ENCODE data around the gene SPACA5B. TPM values are rescaled to one million over a fixed set of nuclear protein-coding genes. Genes with fewer than 3 reads are reported as not detected.
A peak's percentile ranks its signal among the peaks of the same experiment; 100 is the strongest.
"Not testable (repeated sequence)": the region's sequence is repeated elsewhere in the genome, so short reads cannot be mapped to it uniquely, and the experiment has no call there.

SPACA5B gene
- not detected in 2 replicates for total RNA-seq (2014; rRNA removed; shearing (Covaris generic))

DNA sequence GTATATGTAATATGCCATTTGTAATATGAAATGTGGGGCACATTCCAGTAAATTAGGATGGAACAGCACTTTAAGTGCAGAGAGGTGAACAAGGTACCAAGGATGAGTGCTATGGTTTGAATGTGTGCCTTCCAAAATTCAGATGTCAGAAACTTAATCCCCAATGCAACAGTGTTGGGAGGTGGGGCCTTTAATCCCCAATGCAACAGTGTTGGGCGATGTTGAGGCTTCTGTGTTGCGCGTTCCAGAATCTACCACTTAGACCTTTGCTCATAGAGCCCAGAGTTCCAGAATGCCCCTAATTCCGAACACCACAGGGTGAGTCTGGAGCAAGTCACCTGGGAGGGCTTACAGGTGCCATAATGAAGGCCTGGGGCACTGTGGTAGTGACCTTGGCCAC, at the start of gene SPACA5B:
SPACA5B (plus strand) TSS at position 301 of the 400 bp plus-strand sequence; CDS start at position 363, 62 bp downstream.
- not testable (repeated sequence) for H3K36me3 ChIP-seq (replicated peaks; ENCODE audit: control insufficient read depth, insufficient read depth, low read length); H3K4me3 ChIP-seq (ENCODE audit: insufficient read depth, low read depth, low read length); H3K27me3 ChIP-seq (ENCODE audit: control insufficient read depth, insufficient read depth, low read length); DNase-seq

DNA sequence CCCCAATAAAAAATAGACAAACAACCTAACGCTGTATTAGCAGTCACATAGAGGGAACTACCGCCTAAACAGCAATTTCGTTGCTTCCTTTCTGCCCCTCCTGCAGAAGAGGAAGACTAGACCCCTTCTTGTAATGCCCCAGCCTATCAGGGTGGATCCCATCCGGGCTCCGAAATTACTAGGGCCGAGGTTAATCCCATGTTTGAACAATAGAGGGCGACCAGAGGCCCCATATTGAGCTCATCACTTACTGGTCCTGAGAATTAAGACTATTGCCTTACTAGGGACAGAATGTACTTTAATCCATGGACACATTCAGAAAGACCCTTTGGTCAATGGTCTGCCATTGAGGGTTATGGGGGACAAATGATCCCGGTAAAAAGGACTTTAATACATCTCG, 47.2 kb upstream of the SPACA5B start:
- Histone ChIP-seq H3K36me3 (replicated peaks; ENCODE audit: control insufficient read depth, insufficient read depth, low read length) (no peaks in the 10 kb centered on the region), H3K4me3 (ENCODE audit: insufficient read depth, low read depth, low read length) (no peak overlapping the region), H3K27me3 (ENCODE audit: control insufficient read depth, insufficient read depth, low read length) (no peaks in the 10 kb centered on the region)
- DNase-seq: peak; percentile 67

DNA sequence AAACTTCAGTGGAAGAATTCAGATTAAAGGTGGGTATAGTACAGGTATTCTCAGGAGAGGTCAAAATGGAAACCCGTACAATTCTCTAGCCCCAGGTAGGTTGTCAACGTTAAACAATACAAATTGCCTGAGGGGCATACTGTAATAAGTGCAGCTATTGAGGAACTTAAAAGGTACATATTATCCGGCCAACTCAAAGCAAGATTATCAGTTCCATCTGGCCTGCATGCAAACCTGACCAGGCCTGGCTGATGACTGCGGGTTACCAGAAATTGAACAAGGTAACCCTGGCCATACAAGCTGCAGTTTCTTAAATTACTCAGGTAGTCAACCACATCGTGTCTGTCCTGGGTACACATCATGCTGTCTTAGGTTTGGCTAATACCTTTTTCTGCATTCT, 46.7 kb upstream of the SPACA5B start:
- H3K27me3 ChIP-seq (ENCODE audit: control insufficient read depth, insufficient read depth, low read length): no peaks in the 10 kb centered on the region
- no peak overlapping the region for H3K4me3 ChIP-seq (ENCODE audit: insufficient read depth, low read depth, low read length)
- DNase-seq: no peak
- H3K36me3 ChIP-seq (replicated peaks; ENCODE audit: control insufficient read depth, insufficient read depth, low read length): no peaks in the 10 kb centered on the region

- Histone ChIP-seq H3K4me3 (ENCODE audit: insufficient read depth, low read depth, low read length) (no peak overlapping the region), H3K27me3 (ENCODE audit: control insufficient read depth, insufficient read depth, low read length) (no peaks in the 10 kb centered on the region), H3K36me3 (replicated peaks; ENCODE audit: control insufficient read depth, insufficient read depth, low read length) (no peaks in the 10 kb centered on the region)
- no peak for DNase-seq
Measured at GRCh38 chrX:48086082-48086481, 44.3 kb upstream of the SPACA5B start.

DNA sequence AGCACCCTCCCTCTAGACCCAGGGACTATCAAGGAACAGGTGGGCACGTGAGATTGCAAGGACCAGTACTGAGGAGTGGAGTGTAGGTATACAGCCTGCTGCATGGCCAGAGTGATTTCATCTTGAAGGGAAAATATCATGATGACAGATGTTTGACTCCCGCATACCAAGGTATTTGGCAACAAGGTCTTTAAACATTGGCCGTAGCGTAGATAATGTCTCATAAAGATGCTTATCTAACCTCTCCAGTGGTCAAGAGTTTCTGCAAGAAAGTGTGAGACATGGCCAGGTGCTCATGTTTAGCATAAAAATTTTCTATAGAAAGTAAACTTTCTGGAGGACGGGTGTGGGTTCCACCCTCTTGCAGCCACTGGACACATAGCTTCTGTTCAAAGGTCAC, 40.3 kb upstream of the SPACA5B start:
- H3K27me3 ChIP-seq (ENCODE audit: control insufficient read depth, insufficient read depth, low read length): no peaks in the 10 kb centered on the region
- no peak for DNase-seq

DNA sequence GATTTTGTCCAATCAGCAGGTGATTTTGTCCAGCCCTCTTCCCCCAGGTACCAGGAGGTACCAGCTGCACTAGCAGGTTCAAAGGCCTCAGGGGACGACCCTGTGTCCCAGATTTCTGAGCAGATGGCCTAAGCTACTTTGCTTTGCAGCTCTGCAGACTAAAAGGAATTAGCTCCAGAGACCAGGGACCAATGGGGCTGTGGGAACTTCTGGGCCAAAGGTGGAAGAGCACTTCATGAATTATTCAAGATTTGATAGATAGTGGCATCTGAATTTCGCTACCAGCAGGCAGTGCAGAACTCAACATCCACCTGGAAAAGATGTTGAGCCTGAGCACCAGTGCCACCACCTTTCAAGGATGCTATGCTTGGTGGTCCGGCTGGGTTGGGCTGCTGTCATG, 37.9 kb upstream of the SPACA5B start:
- not testable (repeated sequence) for H3K4me3 ChIP-seq (ENCODE audit: insufficient read depth, low read depth, low read length); H3K36me3 ChIP-seq (replicated peaks; ENCODE audit: control insufficient read depth, insufficient read depth, low read length); H3K27me3 ChIP-seq (ENCODE audit: control insufficient read depth, insufficient read depth, low read length); DNase-seq

More for the DNA sequence above, 40.3 kb upstream of the SPACA5B start:
- H3K36me3 ChIP-seq (replicated peaks; ENCODE audit: control insufficient read depth, insufficient read depth, low read length): no peaks in the 10 kb centered on the region
- no peak overlapping the region for H3K4me3 ChIP-seq (ENCODE audit: insufficient read depth, low read depth, low read length)

GRCh38 chrX:48101443-48101842, 29.0 kb upstream of the SPACA5B start:
- Histone ChIP-seq H3K4me3 (ENCODE audit: insufficient read depth, low read depth, low read length) (no peak overlapping the region), H3K36me3 (replicated peaks; ENCODE audit: control insufficient read depth, insufficient read depth, low read length) (no peaks in the 10 kb centered on the region), H3K27me3 (ENCODE audit: control insufficient read depth, insufficient read depth, low read length) (no peaks in the 10 kb centered on the region)
- DNase-seq: no peak

GRCh38 chrX:48102874-48103374, 27.5 kb upstream of the SPACA5B start:
- H3K36me3 ChIP-seq (replicated peaks; ENCODE audit: control insufficient read depth, insufficient read depth, low read length): no peaks in the 10 kb centered on the region
- no peak overlapping the region for H3K4me3 ChIP-seq (ENCODE audit: insufficient read depth, low read depth, low read length)
- DNase-seq: no peak
- H3K27me3 ChIP-seq (ENCODE audit: control insufficient read depth, insufficient read depth, low read length): no peaks in the 10 kb centered on the region

DNA sequence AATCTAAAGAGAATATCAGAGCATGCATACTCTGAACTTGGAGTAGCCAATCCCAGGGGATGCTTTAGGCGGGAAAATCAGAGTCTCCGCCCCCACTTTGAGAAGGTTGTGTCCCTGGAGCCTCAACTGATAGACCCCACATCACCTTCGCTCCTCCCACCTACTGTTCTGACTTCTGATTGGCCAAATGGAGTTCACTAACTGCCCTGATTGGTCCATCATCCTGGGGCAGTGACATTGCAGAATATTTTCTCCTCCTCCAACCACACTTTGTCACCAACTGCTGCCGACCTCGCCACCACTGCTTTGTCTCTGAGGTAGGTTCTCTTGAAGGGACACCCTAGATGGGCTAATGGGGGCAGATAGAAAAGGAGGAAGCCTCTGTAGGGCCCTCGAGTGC, 22.7 kb upstream of the SPACA5B start:
- no peak overlapping the region for H3K4me3 ChIP-seq (ENCODE audit: insufficient read depth, low read depth, low read length)
- no peaks in the 10 kb centered on the region for H3K36me3 ChIP-seq (replicated peaks; ENCODE audit: control insufficient read depth, insufficient read depth, low read length)
- no peak for DNase-seq
- H3K27me3 ChIP-seq (ENCODE audit: control insufficient read depth, insufficient read depth, low read length): no peaks in the 10 kb centered on the region

- H3K27me3 ChIP-seq (ENCODE audit: control insufficient read depth, insufficient read depth, low read length); H3K36me3 ChIP-seq (replicated peaks; ENCODE audit: control insufficient read depth, insufficient read depth, low read length); H3K4me3 ChIP-seq (ENCODE audit: insufficient read depth, low read depth, low read length); DNase-seq: not testable (repeated sequence)
Measured at GRCh38 chrX:48125286-48125685, 5.1 kb upstream of the SPACA5B start.

GRCh38 chrX:48132308-48132844, 1.9 kb downstream of the SPACA5B start:
- not testable (repeated sequence) for H3K36me3 ChIP-seq (replicated peaks; ENCODE audit: control insufficient read depth, insufficient read depth, low read length); DNase-seq; H3K4me3 ChIP-seq (ENCODE audit: insufficient read depth, low read depth, low read length); H3K27me3 ChIP-seq (ENCODE audit: control insufficient read depth, insufficient read depth, low read length)

GRCh38 chrX:48139076-48139475, 8.7 kb downstream of the SPACA5B start:
- H3K4me3 ChIP-seq (ENCODE audit: insufficient read depth, low read depth, low read length); H3K36me3 ChIP-seq (replicated peaks; ENCODE audit: control insufficient read depth, insufficient read depth, low read length); DNase-seq; H3K27me3 ChIP-seq (ENCODE audit: control insufficient read depth, insufficient read depth, low read length): not testable (repeated sequence)

DNA sequence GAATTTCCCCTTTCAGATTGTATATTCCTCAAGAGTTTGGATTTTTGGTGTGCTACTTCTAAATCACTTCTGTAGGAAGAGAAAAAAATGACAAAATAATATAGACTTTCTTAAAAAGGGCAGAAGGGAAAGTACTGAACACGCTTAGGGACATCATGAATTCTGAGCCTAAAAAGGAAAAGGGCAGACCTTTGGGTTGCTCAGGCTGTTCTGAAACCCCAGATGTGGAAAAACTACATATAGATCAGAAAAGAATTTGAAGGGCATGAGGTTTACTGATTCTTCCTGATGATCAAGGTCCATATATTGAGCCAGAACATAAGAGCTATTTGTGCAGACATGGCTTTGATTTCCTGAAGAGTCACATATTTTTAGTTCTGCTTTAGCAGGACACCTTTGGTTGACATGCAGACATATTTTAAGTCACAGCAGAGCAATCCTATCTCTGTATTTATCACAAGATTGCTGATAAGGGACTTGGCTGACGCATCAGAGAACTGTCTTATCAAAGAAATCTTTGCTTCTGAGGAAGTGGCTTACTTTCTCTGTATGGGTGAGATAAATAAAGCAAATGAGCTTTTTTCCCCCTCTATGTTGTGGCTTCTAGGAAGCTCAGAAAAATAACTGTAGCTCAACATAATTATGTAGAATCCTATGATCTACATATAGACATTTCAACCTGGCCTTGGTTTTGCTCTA, 11.5 kb downstream of the SPACA5B start:
- not testable (repeated sequence) for H3K36me3 ChIP-seq (replicated peaks; ENCODE audit: control insufficient read depth, insufficient read depth, low read length); H3K4me3 ChIP-seq (ENCODE audit: insufficient read depth, low read depth, low read length); DNase-seq; H3K27me3 ChIP-seq (ENCODE audit: control insufficient read depth, insufficient read depth, low read length)

DNA sequence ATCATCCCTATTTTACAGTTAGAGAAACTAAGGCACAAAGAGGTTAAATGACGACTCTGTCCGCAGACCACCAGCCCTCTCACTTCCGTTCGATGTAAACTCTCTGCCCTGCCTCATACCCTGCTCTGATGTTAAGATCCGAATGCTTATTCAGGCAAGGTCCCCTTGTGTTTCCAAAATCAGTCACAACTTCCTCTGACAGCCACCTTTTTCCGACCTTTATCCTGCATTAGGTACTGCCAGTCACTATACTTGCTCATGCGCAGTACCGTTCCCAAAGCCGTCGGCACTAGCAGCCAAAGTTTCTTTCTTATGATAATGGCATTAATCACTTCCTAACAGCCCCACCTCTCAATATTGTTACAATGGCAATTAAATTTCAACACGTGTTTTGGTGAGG, 12.3 kb downstream of the SPACA5B start:
- not testable (repeated sequence) for DNase-seq; H3K27me3 ChIP-seq (ENCODE audit: control insufficient read depth, insufficient read depth, low read length); H3K4me3 ChIP-seq (ENCODE audit: insufficient read depth, low read depth, low read length); H3K36me3 ChIP-seq (replicated peaks; ENCODE audit: control insufficient read depth, insufficient read depth, low read length)

- no peak for DNase-seq
- H3K36me3 ChIP-seq (replicated peaks; ENCODE audit: control insufficient read depth, insufficient read depth, low read length): no peaks in the 10 kb centered on the region
Measured at GRCh38 chrX:48153769-48154168, 23.3 kb downstream of the SPACA5B start.

More at GRCh38 chrX:48153769-48154168, 23.3 kb downstream of the SPACA5B start:
- Histone ChIP-seq H3K27me3 (ENCODE audit: control insufficient read depth, insufficient read depth, low read length) (no peaks in the 10 kb centered on the region), H3K4me3 (ENCODE audit: insufficient read depth, low read depth, low read length) (no peak overlapping the region)
